HG03159 (cell line): Measurements from ENCODE around the gene BASP1.
"Not testable (repeated sequence)": the region's sequence is repeated elsewhere in the genome, so short reads cannot be mapped to it uniquely, and the experiment has no call there.

Experiments
- ATAC-seq: cut with Tn5 transposase; IDR thresholded peaks from one replicate; pipeline ENCODE4 v1.9.1; 2021; ENCODE audit warnings: mild to moderate bottlenecking, moderate library complexity; ENCODE audit not compliant: unreplicated experiment

Gene BASP1

DNA sequence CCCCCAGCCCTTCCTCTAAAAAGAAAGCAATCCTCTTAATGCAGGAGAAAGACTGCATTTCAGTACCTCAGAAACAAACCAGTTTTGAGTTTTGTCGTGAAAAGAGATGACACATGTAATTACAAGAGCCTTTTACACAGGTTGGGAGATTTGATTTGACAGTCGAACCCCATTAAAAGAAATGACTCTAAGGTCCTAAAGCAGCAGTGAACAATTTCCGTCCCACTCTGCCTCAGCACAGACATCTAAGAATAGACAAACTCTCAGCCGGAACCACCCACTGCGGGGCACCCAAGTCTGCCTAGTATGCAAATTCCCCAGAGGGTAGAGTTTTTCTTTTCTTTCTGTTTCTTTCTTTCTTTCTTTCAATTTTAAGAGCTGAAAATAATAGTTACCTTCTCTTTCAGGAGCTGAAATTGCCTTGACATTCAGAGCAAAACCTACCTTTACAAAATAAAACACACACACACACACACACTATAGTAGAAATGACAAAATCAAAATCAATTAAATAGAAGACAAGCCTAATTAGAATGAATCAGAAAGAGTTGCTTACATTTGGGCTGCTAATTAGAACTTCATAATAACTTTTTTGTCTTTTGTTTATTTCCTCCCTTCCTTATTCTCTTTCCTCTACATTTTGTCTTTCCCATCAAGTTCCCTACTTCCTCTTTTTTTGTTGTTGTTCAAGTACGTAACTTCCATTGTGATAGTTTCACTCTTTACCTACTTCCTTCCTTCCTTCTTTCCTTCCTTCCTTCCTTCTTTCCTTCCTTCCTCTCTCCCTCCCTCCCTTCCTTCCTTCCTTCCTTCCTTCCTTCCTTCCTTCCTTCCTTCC is 65.1 kb downstream of the BASP1 start:
- ATAC-seq = peak; percentile 98

- ATAC-seq = no peak
Observed at GRCh38 chr5:17283121-17283415, 65.6 kb downstream of the BASP1 start.

- ATAC-seq = no peak
Observed at GRCh38 chr5:17287501-17288155, 70.2 kb downstream of the BASP1 start.

- no peak for ATAC-seq
Observed at GRCh38 chr5:17288570-17288969, 71.1 kb downstream of the BASP1 start.

DNA sequence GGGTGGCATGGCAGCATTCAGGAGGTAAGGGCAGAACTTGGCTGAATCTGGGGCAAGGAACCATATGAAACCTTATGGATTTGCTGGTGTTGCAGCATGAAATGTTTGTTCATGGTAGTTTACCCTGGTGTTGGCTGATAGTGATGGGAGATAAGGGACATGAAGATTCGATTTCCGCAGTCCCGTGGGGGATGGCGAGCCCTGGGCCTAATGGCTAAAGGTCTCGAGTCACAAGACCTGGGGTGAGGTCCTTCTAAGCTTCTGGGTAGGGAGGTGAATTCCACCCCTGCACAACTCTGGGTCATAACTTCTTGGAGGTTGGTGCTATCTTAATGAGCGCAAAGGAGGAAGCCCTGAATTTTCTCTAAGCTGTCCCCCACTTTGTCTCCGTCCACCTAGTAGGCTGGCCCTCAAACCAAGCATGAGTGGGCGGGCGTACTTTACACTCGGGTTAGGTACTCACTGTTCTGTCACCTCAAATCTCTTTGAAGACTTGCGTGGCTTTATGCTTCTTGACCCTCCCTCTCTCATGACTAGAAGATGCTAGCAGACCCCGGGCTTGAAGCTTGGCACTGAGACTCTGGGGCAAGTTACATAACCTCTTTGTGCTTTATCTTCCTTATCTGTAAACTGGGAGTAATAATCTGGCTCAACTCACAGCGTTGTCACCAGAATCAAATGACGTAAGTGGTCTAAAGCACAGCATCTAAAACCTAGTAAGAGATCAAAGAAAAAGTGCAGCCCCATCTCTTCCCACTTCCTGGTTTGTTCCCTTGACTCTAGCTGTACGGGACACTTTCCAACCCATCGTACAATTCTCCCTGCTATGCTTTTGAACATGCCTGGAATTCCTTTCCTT is 72.5 kb downstream of the BASP1 start:
- no peak for ATAC-seq

GRCh38 chr5:17290540-17290974 is 73.1 kb downstream of the BASP1 start:
- no peak for ATAC-seq

- no peak for ATAC-seq
Observed at GRCh38 chr5:17292434-17293015, 75.1 kb downstream of the BASP1 start.

GRCh38 chr5:17294639-17295311 is 77.3 kb downstream of the BASP1 start:
- ATAC-seq = no peak

DNA sequence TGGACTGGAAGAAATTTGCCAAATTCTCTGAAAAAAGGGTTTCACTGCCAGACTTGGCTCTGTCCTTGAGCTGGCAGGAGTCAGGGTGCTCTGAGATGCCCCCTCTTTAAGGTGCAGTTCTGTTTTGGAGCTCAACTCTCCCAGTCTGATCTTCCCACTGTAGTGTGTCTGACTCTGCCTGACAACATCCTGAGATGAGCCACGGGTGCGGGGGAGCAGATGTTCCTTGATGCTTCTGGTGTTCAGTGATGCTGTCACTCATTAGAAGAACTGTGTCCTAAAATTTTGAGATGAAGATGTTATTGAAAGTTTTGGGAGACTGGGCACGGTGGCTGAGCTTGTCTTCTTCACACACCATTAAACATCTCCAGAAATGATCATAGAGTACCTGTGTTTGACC is 78.2 kb downstream of the BASP1 start:
- no peak for ATAC-seq

DNA sequence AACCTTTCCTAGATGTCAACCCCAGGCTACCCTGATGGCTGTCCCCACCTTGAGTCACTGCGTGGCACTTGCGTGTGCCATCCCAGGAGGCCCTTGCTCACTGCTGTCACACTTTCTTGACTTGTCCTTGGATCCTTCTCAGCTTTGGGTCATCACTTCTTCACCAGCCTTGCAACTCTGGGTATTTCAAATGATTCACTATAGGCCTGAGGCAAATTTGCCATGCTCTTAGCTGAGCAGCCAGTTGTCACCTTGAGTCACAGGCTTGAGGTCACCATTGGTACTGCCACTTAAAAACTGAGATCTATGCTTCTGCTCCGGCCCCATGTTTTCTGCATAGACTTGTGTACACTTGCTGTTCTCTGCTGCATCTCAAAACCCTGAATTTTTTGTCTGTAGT is 84.7 kb downstream of the BASP1 start:
- ATAC-seq = no peak

DNA sequence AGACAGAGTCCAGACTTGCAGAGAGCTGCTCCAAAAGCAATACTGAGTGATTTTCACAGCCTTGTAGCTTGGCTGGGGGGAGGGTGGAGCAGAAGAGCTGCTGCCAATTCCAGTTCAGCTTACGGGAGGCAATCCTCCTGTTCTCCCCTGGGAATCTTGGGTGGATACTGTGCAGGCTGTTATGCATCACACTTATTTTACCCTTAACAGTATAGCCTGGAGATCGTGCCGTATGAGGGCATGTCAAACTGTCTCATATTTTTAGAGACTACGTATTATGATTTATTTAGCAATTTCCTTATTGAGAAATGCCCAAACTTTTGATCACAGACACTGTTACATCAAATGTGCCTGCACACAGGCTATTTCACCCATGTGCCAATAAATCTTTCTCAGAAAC is 85.2 kb downstream of the BASP1 start:
- no peak for ATAC-seq

DNA sequence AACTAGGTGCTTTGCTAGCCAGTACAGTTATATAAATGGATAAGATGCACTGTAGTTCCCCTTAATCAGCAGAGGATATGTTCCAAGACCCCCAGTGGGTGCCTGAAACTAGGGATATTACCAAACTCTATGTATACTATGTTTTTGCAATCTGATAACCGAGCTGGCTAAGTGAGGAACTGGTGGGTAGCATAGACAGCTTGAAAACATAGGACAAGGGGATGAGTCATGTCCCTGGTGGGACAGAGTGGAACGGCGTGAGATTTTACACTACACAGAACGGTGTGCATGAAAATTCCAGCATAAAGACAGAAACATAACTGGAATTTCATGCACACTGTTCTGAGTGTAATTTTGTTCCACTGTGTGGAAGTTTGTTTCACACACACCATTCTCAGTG is 86.9 kb downstream of the BASP1 start:
- no peak for ATAC-seq

GRCh38 chr5:17305017-17305416 is 87.6 kb downstream of the BASP1 start:
- ATAC-seq = no peak

DNA sequence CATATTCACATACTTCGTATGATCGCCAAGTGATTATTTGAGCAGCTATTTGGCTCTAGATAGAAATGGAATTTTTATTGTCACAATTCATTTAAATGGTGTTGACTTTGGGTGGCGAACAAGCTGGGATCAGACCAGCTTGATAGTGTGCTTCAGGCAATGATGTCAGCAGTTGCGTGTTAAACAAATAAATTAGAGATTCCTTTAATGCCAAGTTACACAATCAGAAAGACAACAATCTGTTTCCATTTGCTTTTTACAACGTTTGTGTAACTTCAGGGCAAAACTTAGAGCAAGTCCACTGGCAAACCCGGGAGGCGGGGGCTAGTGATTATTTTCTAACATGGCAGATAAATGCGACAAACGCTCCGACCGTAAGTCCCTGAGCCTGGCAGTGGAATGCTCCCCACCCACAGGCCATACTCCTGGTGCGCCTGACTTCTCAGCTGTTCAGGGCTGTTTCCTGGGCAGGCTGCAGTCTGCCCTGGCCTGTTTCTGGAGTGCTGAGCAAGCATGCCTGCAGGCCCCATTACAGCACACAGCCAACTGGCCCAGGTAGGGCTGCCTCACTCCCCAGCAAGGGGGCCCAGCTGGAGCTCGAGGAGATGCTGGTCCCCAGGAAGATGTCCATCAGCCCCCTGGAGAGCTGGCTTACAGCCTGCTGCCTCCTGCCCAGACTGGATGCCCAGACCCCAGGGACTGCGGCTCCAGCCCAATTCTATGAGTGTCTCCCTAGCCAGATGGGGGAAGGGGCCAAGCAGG is 88.7 kb downstream of the BASP1 start:
- no peak for ATAC-seq

- no peak for ATAC-seq
Observed at GRCh38 chr5:17306726-17307091, 89.3 kb downstream of the BASP1 start.

DNA sequence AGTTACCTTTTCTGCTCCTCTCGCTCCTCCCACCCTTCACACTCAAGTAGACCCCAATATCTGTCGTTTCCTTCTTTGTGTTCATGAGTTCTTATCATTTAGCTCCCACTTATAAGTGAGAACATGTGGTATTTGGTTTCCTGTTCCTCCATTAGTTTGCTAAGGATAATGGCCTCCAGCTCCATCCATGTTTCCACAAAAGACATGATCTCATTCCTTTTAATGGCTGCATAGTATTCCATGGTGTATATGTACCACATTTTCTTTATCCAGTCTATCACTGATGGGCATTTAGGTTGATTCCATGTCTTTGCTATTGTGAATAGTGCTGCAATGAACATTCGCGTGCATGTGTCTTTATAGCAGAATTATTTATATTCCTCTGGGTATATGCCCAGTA is 90.0 kb downstream of the BASP1 start:
- ATAC-seq = not testable (repeated sequence)

DNA sequence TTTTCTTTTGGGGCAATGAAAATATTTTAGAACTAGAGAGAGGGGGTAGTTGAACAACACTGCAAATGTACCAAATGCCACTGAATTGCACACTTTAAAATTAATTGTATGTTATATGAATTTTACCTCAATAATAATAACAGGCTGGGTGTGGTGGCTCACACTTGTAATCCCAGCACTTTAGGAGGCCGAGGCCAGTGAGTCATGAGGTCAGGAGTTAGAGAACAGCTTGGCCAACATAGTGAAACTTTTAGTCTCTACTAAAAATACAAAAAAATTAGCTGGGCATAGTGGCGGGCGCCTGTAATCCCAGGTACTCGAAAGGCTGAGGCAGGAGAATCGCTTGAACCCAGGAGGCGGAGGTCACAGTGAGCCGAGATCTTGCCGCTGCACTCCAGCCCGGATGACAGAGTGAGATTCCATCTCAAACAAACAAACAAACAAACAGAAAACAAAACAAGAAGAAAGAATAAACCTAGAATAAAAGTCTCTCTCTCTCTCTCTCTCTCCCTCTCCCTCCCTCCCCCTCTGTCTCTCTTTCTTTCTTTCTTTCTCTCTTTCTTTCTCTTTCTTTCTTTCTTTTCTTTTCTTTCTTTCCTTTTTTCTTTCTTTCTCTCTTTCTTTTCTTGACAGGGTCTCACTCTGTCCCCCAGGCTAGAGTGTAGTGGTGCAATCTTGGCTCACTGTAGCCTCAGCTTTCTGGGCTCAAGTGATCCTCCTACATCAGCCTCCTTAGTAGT is 91.1 kb downstream of the BASP1 start:
- no peak for ATAC-seq

GRCh38 chr5:17309462-17309861 is 92.0 kb downstream of the BASP1 start:
- no peak for ATAC-seq

- ATAC-seq = not testable (repeated sequence)
Observed at GRCh38 chr5:17310502-17310901, 93.1 kb downstream of the BASP1 start.
